GM12873 (cell line): ENCODE results near the gene SLC1A7.

Experiments used
- CTCF ChIP-seq: IDR thresholded peaks from 2 replicates; pipeline ENCODE4 v1.5.1; 2012; ENCODE audit warnings: low read depth, mild to moderate bottlenecking, moderate library complexity, low read length, control low read depth; ENCODE audit not compliant: insufficient read depth; ENCODE audit errors: missing control alignments

SLC1A7 gene

GRCh38 chr1:53121319-53122172, 20.9 kb downstream of the SLC1A7 start:
- TF ChIP-seq CTCF = no peak

- TF ChIP-seq CTCF = no peak
Measured at GRCh38 chr1:53120659-53121058, 21.8 kb downstream of the SLC1A7 start.

- no peak for TF ChIP-seq CTCF
Measured at GRCh38 chr1:53117836-53118235, 24.6 kb downstream of the SLC1A7 start.

- TF ChIP-seq CTCF = no peak
Measured at GRCh38 chr1:53116933-53117600, 25.4 kb downstream of the SLC1A7 start.

GRCh38 chr1:53116307-53116810, 26.1 kb downstream of the SLC1A7 start:
- no peak for TF ChIP-seq CTCF

- no peak for TF ChIP-seq CTCF
Measured at GRCh38 chr1:53115403-53116306, 26.8 kb downstream of the SLC1A7 start.
